ENCODE data around the gene B3GALT4.

- TF ChIP-seq CTCF (IDR thresholded peaks at IDR 0.05; ENCODE audit: low read depth, low read length) = no peak
- TF ChIP-seq EZH2phosphoT487 (IDR thresholded peaks at IDR 0.05; ENCODE audit: low read depth) = no peak
Observed at GRCh38 chr6:33273924-33274902, 2.7 kb upstream of the B3GALT4 start.

Measured in OCI-LY3 (cell line).